GM19467 (cell line): ENCODE results near the gene GPSM1.
"Not testable (repeated sequence)": the region's sequence is repeated elsewhere in the genome, so short reads cannot be mapped to it uniquely, and the experiment has no call there.

ENCODE experiments used
- ATAC-seq: cut with Tn5 transposase; IDR thresholded peaks from one replicate; pipeline ENCODE4 v1.9.1; 2021; ENCODE audit warnings: mild to moderate bottlenecking, moderate library complexity; ENCODE audit not compliant: unreplicated experiment

The GPSM1 gene

DNA sequence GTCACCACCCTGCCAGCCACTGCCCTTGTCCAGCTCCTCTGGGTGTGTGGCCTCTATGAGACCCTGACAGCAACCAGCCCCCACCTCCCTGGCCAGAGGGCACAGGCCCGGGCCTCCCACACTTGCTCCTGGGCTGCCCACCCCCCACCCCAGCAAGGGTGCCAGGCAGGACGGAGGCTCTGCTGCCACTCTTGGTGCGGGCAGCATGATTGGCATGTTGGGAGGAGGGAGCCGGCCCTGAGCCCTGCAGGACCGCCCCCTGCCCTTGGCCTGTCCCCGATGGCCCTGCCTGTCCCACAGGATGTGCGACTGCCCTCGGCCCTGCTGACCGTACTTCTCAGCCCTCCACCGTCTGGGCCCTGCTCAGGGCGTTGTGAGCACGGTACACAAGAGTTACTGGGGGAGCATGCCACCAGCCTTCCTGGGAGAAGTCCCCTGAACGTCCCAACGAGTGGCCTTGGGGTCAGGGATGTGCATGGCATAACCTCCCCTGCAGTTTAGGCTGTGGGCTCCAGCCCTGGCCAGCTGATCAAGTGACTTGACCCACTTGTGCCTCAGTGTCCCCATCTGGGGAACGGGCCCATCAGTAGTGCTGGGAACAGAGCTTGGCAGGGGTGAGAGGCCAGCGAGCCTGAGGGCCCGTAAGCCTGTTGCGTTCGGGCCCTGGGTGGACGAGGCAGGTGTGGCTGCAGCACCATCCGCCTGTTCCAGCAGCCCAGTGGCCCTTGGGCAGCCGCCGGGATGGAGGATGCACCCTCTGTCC lies 16.0 kb downstream of the GPSM1 start:
- ATAC-seq, result no peak

DNA sequence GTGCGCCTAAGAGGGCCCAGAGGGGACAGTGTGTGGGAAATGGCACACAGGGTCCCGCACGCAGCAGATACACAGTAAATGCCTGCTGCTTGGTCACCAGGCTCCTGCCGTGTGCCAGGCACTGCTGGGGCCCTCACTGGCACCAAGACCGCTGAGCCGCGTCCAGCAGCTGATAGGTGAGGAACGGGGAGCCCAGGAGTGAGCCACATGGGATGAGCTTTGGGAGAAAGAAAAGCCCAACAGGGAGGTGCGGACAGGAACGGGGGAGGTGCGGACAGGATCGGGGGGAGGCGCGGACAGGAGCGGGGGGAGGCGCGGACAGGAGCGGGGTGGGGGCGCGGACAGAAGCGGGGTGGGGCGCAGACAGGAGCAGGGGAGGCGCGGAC lies 16.5 kb downstream of the GPSM1 start:
- no peak for ATAC-seq

GRCh38 chr9:136344544-136345280 lies 17.4 kb downstream of the GPSM1 start:
- no peak for ATAC-seq

DNA sequence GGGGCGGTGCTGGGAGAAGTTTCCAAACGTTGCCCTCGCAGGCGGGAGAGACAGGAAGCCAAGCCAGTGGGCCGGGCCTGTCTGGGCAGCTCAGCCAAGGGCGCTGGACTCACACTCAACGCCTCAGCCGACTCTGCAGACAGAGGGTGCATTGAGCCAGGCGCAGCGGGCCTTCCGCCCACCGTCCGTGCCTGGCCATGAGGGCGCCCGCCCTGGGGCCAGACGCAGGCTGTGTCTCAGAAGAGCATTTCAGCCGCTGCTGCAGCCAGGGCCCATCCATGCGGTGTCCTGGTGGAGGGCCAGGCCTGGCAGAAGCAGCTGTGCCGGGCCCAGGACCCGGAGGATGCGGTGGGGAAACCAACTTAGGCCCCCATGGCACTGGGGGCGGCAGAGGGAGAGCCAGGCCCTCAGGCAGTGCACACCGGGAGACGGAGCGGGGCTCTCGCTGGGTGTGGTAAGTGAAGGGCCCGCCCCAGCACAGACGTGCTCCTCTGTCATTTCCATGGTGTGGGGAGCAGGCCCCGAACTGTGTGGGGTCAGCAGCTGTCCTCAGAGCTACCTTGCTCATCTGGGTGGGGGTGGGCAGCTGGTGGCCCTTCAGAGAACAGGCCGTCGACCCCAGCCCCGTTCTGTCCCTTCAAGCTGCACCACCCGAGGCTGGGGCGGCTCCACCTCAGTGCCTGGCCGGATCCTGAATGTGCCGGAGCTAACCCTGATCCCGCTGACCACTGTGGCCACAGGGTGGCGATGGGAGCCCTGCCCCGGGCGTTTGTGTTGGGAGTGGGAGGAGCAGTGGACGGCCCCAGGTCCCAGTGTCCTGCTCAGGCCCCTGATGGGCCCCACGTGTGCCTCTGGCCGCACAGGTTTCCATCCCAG lies 18.2 kb downstream of the GPSM1 start:
- ATAC-seq, result no peak

DNA sequence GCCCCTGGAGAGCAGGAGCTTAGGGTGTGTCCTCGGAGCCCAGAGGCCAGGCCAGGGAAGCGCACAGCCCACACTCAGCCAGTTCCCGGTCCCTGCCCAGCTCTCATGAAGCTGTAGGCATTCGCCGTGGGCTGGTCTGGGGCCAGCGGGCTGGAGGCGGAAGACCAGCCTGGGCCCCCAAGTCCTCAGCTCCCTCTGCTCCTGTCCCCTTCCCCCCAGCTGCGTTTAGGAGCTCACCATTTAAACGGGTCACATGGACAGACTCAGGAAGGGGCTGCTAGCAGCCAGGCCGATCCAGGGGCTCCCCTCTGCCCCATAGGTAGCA lies 18.8 kb downstream of the GPSM1 start:
- ATAC-seq, result no peak

- no peak for ATAC-seq
Observed at GRCh38 chr9:136346927-136347465, 19.7 kb downstream of the GPSM1 start.

- ATAC-seq, result no peak
Observed at GRCh38 chr9:136347472-136348256, 20.3 kb downstream of the GPSM1 start.

DNA sequence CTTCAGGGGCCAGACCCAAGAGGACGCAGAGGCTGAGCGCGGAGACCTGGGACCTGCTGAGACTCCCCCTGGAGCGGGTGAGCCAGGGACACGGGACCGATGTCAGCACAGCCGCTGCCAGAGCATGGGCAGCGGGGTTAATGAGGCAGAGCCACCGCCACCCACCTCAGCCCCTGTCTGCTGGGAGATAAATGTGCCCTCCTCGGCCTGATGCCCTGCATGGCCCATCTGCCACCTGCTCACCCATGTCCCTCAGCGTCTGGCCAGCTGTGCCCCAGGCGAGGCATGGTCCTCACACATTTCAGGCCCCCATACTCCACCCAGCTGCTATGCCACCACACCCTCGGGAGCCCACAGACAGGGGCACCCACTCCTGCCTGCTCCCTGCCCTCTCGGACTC lies 21.4 kb downstream of the GPSM1 start:
- ATAC-seq, result no peak

DNA sequence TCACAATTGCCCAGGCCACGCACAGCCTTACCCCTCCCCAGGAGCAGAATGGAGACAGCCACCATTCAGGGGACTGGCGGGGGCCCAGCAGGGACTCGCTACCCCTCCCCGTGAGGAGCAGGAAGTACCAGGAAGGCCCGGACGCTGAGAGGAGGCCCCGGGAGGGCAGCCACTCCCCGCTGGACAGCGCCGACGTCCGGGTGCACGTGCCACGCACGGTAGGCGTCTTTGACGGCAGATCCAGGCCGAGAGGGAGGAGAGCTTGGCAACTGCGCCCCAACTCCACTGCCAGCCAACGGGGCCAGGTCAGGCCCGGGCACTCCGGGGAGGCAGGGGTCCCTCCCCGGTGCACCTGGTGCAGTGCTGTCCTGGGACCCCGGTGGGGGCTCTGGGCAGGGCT lies 22.2 kb downstream of the GPSM1 start:
- no peak for ATAC-seq

DNA sequence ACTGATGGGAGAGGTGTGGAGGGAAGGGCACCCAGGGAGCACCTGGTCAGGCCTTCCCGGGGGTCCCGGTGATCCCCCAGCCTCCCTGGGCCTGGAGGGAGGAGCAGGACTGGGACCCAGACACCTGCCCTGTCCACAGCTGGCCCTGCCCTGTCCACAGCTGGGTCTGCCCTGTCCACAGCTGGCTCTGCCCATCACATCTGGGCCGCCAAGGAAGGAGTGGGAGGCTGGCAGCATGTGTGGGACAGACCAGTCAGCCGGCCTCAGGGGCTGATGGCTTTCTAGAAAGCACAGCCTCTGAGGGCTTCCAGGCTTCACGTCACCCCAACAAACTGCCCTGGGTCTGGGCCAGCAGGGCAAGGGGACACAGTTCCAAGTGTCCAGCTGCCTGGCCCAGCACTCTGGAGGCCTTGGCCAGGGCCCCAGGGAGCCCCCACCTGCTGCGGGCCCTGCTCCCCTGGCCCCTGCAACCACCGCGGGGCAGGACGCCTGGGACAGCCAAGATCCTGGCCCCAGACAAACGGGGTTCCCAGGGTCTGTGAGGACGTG lies 24.0 kb downstream of the GPSM1 start:
- no peak for ATAC-seq

DNA sequence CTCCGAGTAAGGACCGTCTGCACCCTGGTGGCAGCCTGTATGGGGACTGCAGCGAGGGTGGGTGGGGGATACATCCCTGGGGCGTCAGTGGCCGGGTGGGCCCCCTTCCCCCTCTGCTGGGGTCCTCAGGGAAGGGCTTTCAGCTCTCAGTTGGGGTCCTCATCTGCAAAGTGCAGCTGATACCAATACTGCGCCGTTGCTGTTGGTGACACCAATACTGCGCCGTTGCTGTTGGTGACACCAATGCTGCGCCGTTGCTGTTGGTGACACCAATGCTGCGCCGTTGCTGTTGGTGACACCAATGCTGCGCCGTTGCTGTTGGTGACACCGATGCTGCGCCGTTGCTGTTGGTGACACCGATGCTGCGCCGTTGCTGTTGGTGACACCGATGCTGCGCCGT lies 24.5 kb downstream of the GPSM1 start:
- ATAC-seq, result not testable (repeated sequence)

GRCh38 chr9:136352682-136353081 lies 25.3 kb downstream of the GPSM1 start:
- no peak for ATAC-seq

DNA sequence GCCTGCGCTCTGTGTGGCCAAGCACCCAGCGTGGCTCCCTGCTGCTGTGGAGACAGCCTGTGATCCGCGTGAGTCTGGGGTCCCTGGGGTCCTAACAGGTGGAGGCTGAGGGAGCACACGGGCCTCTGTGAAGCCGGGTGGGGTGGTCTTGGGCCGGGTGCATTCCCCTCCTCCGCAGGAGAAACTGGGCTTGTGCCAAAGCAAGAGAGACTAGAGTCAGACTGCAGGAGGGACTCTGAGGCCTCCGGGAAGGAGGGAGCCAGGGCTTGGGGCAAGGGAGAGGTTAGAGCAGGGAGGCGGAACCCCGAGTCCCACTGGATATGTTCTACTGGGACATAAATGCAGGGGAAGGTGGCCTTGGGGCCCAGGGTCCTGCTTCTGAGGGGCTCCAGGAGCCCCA lies 25.7 kb downstream of the GPSM1 start:
- ATAC-seq, result no peak

- ATAC-seq, result no peak
Observed at GRCh38 chr9:136353757-136354488, 26.6 kb downstream of the GPSM1 start.

GRCh38 chr9:136354592-136355085 lies 27.3 kb downstream of the GPSM1 start:
- no peak for ATAC-seq

DNA sequence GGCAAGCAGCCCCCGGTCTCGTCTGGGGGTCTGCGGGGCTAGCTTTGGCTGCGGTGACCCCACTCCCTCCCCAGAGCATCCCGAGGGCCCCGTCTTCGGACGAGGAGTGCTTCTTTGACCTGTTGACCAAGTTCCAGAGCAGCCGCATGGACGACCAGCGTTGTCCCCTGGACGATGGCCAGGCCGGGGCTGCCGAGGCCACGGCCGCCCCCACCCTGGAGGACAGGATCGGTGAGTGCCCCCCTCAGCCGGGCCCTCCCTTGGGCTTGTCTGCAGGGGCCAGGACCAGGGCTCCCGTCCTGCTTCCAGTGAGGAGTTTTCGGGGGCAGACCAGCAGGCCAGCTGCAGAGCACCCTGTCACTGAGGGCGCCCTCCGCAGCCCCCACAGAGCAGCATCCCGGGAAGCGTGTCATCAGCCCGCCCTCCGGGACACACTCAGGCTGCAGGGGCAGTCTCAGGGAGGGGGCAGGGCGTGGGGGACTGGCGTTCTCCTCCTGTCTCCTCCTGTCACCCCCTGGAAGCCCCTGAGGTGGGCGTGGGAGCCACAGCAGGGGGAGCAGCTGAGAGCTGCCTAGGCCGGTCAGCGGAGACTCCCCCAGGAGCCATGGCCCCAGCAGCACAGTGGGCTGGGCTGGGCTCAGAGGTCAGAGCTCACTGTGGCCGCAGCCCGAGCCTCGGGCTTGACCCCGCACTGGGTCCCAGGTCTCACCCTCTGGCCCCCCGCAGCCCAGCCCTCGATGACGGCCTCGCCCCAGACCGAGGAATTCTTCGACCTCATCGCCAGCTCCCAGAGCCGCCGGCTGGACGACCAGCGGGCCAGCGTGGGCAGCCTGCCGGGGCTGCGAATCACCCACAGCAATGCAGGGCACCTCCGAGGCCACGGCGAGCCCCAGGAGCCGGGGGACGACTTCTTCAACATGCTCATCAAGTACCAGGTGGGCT lies 28.5 kb downstream of the GPSM1 start:
- ATAC-seq, result no peak

DNA sequence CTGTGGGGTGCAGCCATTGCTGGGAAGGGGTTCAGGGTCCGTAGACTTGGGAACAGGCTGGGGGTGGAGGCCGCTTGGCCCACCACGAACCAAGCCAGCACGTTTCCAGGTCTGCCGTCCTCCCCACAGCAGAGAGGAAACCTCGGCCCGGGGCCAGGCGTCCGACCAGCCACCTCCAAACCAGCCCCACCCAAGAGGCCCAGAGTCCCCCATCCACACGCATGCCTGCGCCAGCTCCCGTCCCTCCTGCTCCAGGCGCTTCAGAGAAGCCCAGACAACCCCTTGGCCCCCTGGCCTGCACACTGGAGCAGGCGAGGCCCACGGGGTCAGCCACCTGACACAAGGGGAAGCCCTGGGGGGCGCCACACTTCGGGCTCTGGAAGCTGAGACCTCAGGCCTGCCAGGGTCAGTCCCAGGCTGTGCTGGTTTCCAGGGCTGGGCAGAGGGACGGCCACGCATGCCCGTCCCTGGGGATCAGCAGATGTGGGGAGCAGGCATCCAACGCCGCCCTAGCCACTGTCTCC lies 29.9 kb downstream of the GPSM1 start:
- ATAC-seq, result no peak

DNA sequence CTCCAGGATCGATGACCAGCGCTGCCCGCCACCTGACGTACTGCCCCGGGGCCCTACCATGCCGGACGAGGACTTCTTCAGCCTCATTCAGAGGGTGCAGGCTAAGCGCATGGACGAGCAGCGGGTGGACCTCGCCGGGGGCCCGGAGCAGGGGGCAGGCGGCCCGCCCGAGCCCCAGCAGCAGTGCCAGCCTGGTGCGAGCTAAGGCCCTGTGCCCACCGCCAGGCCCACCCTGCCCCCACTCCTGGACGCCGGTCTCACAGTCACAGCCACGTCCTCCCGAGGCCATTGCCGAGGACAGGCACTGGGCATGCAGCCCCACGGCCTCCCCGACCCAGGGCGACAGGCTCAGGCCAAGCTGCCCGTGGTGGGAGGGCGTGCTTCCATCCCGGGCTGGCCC lies 30.7 kb downstream of the GPSM1 start:
- no peak for ATAC-seq
